ENCODE measurements around the gene F2R.

DNA sequence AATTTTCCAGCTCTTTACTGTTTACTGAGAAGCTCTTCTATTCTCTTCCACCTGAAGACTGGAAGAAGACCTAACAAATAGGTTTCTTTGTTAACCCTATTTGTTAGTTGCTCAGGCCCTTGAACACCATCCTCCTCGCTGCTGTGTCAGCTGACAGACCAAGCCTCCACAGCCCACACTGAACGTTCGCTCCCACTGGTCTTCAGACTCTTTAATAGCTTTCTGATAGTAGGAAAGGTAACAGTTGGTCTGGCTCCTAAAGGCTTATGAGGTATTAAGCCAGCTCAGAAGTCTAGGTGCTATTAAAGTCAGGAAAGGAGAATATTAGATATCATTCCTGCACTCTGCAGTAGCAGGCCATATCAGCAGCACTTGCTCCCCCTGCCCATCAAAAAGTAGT, 23.3 kb upstream of the F2R start:
- TF ChIP-seq POLR2AphosphoS5 (IDR thresholded peaks at IDR 0.05; ENCODE audit: insufficient read depth, low read depth, low read length) (no peak), POLR2A (IDR thresholded peaks at IDR 0.05; ENCODE audit: low read depth, low read length) (no peak), MYC (IDR thresholded peaks at IDR 0.05; ENCODE audit: low read depth, low read length) (no peak), EZH2 (IDR thresholded peaks at IDR 0.05; ENCODE audit: borderline replicate concordance, low read depth, low read length, severe bottlenecking) (no peak), JUN (IDR thresholded peaks at IDR 0.05; ENCODE audit: borderline replicate concordance, insufficient read depth, insufficient read length, low read depth) (no peak), FOS (IDR thresholded peaks at IDR 0.05; ENCODE audit: borderline replicate concordance, insufficient read depth, low read length) (no peak)
- TF ChIP-seq, protein P1, sequence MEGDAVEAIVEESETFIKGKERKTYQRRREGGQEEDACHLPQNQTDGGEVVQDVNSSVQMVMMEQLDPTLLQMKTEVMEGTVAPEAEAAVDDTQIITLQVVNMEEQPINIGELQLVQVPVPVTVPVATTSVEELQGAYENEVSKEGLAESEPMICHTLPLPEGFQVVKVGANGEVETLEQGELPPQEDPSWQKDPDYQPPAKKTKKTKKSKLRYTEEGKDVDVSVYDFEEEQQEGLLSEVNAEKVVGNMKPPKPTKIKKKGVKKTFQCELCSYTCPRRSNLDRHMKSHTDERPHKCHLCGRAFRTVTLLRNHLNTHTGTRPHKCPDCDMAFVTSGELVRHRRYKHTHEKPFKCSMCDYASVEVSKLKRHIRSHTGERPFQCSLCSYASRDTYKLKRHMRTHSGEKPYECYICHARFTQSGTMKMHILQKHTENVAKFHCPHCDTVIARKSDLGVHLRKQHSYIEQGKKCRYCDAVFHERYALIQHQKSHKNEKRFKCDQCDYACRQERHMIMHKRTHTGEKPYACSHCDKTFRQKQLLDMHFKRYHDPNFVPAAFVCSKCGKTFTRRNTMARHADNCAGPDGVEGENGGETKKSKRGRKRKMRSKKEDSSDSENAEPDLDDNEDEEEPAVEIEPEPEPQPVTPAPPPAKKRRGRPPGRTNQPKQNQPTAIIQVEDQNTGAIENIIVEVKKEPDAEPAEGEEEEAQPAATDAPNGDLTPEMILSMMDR (IDR thresholded peaks at IDR 0.05; ENCODE audit: extremely low read depth in 1 of 2, insufficient read depth in 1 of 2, low read depth in 1 of 2, low read length in 2 of 2), result no peak
- TF ChIP-seq, protein P2, sequence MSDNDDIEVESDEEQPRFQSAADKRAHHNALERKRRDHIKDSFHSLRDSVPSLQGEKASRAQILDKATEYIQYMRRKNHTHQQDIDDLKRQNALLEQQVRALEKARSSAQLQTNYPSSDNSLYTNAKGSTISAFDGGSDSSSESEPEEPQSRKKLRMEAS (IDR thresholded peaks at IDR 0.05; ENCODE audit: insufficient read depth, insufficient read length), result no peak

All from endothelial cell of umbilical vein (primary cell).